Stimulated activated memory B cell treated with anti-CD40 and anti-IgM and Interleukin-4, amounts not matched to agents 10 μg/mL and 1 μg/mL and 100 μg/mL, for 72 hours (primary cell): ENCODE results near the gene DNA2.
"Not testable (repeated sequence)": the region's sequence is repeated elsewhere in the genome, so short reads cannot be mapped to it uniquely, and the experiment has no call there.

Experiments used
- ATAC-seq: fragments of 150-1000 bp; cut with Tn5 transposase; 2 replicates; pipeline ENCODE4 v1.10.0; 2021
- H3K27ac Mint-ChIP-seq: one replicate; pipeline ENCODE4 v1.8.0; 2022; ENCODE audit warnings: mild to moderate bottlenecking, mixed read lengths
- H3K27me3 Mint-ChIP-seq: one replicate; pipeline ENCODE4 v1.8.0; 2022; ENCODE audit warnings: mixed read lengths
- H3K36me3 Mint-ChIP-seq: one replicate; pipeline ENCODE4 v1.8.0; 2022; ENCODE audit warnings: mixed read lengths
- H3K4me1 Mint-ChIP-seq: one replicate; pipeline ENCODE4 v1.8.0; 2022; ENCODE audit warnings: mixed read lengths
- H3K4me3 Mint-ChIP-seq: one replicate; pipeline ENCODE4 v1.8.0; 2022; ENCODE audit warnings: mild to moderate bottlenecking, moderate library complexity, mixed read lengths
- H3K9me3 Mint-ChIP-seq: one replicate; pipeline ENCODE4 v1.8.0; 2022; ENCODE audit warnings: mixed read lengths

DNA2 gene

DNA sequence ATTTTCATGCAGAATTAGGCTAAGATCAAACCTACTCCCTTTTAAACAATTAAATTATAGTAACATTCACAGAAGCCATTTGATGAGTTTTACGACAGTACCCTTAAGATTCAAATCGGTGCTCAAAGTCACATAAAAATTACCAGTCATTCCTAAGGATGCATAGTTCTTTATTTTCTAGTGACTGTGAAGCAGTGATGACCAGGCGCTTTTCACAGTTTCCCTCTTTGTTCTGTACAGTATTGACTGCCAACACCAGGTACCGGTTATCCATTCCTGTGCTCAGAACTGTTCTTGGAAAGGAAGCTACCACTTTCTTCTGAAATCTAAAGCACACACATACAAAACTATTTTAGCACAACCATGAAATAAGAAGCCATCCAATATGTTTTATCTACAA lies 1.9 kb downstream of the DNA2 start:
- H3K4me3 Mint-ChIP-seq: no peak overlapping the region
- H3K27ac Mint-ChIP-seq: no peak overlapping the region
- H3K9me3 Mint-ChIP-seq: no peaks in the 10 kb centered on the region
- ATAC-seq: no peak
- H3K4me1 Mint-ChIP-seq: peaks cover 17% of the 10 kb centered on the region
- H3K36me3 Mint-ChIP-seq: peaks cover 5% of the 10 kb centered on the region
- H3K27me3 Mint-ChIP-seq: no peaks in the 10 kb centered on the region

DNA sequence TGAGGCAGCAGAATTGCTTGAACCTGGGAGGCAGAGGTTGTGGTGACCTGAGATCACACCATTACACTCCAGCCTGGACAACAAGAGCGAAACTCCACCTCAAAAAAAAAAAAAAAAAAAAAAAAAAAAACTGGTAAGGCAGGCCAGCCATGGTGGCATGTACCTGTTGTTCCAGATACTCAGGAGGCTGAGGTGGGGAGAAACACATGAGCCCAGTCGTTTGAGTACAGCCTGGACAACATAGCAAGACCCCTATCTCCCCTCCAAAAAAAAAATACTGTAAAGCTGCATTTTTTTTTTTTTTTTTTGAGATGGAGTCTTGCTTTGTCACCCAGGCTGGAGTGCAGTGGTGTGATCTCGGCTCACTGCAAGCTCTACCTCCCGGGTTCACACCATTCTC lies 7.0 kb downstream of the DNA2 start:
- not testable (repeated sequence) for H3K4me3 Mint-ChIP-seq, H3K27me3 Mint-ChIP-seq, H3K36me3 Mint-ChIP-seq, H3K4me1 Mint-ChIP-seq, ATAC-seq, H3K27ac Mint-ChIP-seq, H3K9me3 Mint-ChIP-seq

DNA sequence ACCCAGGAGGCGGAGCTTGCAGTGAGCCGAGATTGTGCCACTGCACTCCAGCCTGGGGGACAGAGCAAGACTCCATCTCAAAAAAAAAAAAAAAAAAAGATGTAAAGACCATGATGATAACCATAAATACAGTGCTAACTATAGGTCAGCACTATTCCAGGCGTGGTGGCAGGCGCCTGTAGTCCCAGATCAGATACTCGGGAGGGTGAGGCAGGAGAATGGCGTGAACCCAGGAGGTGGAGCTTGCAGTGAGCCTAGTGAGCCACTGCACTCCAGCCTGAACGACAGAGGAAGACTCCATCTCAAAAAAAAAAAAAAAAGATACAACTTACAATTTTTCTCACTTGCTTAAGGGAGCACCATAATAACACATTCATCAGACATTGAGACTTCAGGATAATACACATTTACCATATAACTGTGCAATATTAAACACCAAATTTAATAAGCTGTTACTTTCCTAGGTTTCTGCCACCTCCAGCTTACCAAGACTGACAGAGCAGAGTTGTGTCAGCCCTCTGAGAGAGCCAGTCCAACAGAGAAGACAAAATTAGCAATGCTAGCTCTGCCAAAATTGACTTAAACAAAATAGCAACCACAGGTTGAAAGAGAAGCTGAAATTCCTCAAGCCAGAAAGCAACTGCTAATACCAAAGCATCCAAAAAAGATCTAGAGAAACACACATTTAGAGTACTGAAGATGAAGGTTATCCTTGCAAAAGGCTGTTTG lies 8.2 kb downstream of the DNA2 start:
- Mint-ChIP-seq H3K9me3 (no peaks in the 10 kb centered on the region), H3K36me3 (peaks cover 12% of the 10 kb centered on the region), H3K4me1 (no peaks in the 10 kb centered on the region), H3K27me3 (no peaks in the 10 kb centered on the region), H3K4me3 (no peak overlapping the region), H3K27ac (no peak overlapping the region)
- ATAC-seq: no peak

DNA sequence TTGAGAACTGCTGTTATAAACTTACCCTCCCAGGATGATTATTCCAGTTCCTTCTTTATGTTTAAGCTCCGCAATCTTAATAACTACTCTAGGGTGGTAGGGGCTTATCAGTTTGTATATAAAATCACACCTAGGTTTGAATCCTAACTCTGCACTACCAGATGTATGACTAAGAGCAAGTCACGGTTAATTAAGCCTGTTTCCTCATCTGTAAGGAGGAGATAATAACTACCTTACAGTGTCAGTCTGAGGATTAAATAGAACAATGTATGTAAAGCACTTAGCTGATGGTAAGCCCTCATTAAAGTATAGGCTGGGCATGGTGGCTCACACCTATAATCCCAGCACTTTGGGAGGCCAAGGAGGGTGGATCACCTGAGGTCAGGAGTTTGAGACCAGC lies 9.2 kb downstream of the DNA2 start:
- H3K9me3 Mint-ChIP-seq: no peaks in the 10 kb centered on the region
- H3K27ac Mint-ChIP-seq: no peak overlapping the region
- H3K4me1 Mint-ChIP-seq: no peaks in the 10 kb centered on the region
- H3K4me3 Mint-ChIP-seq: no peak overlapping the region
- H3K36me3 Mint-ChIP-seq: peaks cover 15% of the 10 kb centered on the region
- ATAC-seq: no peak
- H3K27me3 Mint-ChIP-seq: no peaks in the 10 kb centered on the region

DNA sequence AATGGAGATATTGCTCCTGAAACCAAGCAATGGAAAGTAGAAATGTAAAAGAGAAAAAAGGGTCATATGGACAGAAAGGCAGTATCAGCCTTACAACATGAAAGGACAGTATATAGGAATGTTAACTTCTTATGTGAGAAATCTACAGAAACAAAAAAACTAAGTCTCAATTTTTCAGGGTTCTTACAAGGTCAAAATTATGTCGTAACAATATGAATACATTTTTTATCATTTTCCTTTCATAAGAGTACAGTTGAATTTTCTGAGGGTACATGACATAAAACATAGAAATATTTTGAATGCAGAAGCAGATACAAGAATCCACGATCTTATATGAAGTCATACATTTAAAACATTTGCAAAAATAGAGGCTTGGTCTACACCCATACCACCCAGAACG lies 10.7 kb downstream of the DNA2 start:
- ATAC-seq: no peak
- no peaks in the 10 kb centered on the region for H3K4me1 Mint-ChIP-seq
- H3K27ac Mint-ChIP-seq: no peak overlapping the region
- no peaks in the 10 kb centered on the region for H3K9me3 Mint-ChIP-seq
- H3K27me3 Mint-ChIP-seq: no peaks in the 10 kb centered on the region
- no peak overlapping the region for H3K4me3 Mint-ChIP-seq
- peaks cover 23% of the 10 kb centered on the region for H3K36me3 Mint-ChIP-seq

DNA sequence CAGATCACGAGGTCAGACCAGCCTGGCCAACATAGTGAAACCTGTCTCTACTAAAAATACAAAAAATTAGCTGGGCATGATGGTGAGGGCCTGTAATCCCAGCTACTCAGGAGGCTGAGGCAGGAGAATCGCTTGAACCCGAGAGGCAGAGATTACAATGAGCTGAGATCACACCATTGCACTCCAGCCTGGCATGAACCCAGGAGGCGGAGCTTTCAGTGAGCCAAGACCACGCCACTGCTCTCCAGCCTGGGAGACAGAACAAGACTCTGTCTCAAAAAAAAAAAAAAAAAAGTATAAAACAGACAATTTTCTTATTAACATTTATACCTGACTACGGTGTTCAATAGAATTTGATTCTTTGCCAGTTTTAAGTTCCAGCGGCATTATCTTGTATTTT lies 22.1 kb downstream of the DNA2 start:
- H3K27ac Mint-ChIP-seq, H3K4me3 Mint-ChIP-seq, H3K4me1 Mint-ChIP-seq, H3K9me3 Mint-ChIP-seq, H3K27me3 Mint-ChIP-seq, ATAC-seq: not testable (repeated sequence)
- peaks cover 21% of the 10 kb centered on the region for H3K36me3 Mint-ChIP-seq

DNA sequence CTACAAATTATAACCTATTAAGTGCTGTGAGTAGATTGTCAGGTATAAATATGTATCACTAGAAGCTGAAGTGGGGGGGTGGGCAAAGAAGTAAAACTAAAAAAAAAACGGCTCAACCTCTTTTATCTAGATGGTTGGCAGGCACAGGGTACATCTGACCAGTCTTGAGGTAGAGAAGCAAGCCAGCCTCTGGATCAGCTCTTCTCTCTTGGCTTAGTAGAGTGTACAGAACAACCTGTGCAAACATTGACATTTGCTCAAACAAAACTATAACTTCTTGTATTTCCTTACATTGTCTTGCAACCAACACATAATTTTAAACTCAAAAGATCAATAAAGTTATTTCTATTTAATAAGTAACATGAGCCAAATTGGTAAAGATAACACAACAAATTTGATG lies 25.6 kb downstream of the DNA2 start:
- Mint-ChIP-seq H3K27me3 (no peaks in the 10 kb centered on the region), H3K36me3 (peaks cover 14% of the 10 kb centered on the region), H3K4me3 (no peak overlapping the region), H3K9me3 (no peaks in the 10 kb centered on the region), H3K27ac (no peak overlapping the region), H3K4me1 (no peaks in the 10 kb centered on the region)
- ATAC-seq: no peak

DNA sequence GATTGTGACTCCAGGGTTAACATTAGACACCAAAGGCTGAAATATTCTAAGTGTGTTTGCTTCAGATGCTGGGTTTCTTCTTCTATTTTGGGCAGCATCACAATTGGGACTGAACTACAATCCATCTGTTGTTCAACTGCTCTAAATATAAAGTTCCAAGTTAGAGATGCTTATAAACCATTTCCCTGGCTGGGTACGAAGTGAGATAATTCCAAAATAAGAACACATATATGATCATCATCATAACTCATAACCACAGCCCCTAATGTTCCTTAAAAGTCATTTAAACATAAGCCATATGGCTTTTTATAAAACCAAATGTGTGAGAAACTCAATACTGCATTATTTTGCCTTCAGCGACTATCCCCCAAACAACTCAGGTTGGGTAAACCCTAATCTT lies 28.8 kb downstream of the DNA2 start:
- Mint-ChIP-seq H3K27ac (no peak overlapping the region), H3K9me3 (no peaks in the 10 kb centered on the region), H3K4me1 (no peaks in the 10 kb centered on the region), H3K27me3 (no peaks in the 10 kb centered on the region), H3K36me3 (peaks cover 7% of the 10 kb centered on the region), H3K4me3 (no peak overlapping the region)
- no peak for ATAC-seq

DNA sequence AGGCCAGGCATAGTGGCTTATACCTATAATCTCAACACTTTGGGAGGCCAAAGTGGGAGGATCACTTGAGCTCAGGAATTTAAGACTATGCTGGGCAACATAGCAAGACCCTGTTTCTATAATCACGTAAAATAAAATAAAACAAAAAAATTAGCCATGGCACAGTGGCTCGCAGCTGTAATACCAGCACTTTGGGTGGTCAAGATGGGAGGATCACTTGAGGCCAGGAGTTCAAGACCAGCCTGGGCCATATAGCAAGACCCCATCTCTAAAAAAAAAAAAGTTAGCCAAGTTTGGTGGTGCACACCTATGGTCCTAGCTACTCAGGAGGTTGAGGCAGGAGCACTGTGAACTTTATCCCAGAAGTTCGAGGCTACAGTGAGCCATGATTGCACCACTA lies 30.9 kb downstream of the DNA2 start:
- no peaks in the 10 kb centered on the region for H3K4me1 Mint-ChIP-seq
- H3K27ac Mint-ChIP-seq: no peak overlapping the region
- no peaks in the 10 kb centered on the region for H3K27me3 Mint-ChIP-seq
- no peaks in the 10 kb centered on the region for H3K9me3 Mint-ChIP-seq
- no peak overlapping the region for H3K4me3 Mint-ChIP-seq
- peaks cover 7% of the 10 kb centered on the region for H3K36me3 Mint-ChIP-seq
- ATAC-seq: no peak

DNA sequence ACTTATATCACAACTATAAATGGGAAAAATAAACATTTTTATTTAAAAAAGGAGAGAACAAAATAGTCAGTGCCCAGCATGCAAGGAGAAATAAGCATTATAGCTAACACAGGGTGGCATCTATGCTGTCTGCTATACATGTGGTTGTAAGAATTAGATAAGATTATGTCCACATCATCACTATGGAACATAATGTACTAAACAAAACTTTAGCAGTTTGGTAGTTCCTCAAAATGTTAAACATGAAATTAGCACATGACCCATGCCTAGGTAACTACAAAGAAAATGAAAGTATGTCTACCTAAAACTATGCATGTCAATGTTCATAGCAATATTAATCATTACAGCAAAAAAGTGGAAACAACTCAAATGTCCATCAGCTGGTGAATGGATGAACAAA lies 36.0 kb downstream of the DNA2 start:
- ATAC-seq: no peak
- Mint-ChIP-seq H3K9me3 (no peaks in the 10 kb centered on the region), H3K36me3 (peaks cover 7% of the 10 kb centered on the region), H3K27me3 (no peaks in the 10 kb centered on the region), H3K4me3 (no peak overlapping the region), H3K27ac (no peak overlapping the region), H3K4me1 (no peaks in the 10 kb centered on the region)

DNA sequence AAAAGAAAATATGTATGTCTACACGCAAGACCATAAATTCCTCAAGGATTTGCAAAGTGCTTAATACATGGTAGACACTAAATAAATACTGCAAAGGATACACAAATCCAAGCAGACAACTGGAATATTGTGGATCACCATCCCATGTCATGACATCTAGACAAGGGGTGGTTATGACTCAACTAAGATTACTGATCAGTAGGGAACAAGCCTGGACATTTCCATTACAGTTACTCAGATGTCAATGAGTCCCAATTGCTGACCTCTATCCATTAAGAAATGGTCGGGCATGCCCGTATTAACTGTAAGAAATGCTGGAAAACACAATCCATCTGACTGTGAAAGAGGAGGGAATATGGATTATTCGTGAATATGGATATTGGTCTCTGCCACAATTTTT lies 37.1 kb downstream of the DNA2 start:
- H3K27me3 Mint-ChIP-seq: no peaks in the 10 kb centered on the region
- H3K9me3 Mint-ChIP-seq: no peaks in the 10 kb centered on the region
- no peak overlapping the region for H3K4me3 Mint-ChIP-seq
- no peak for ATAC-seq
- no peaks in the 10 kb centered on the region for H3K4me1 Mint-ChIP-seq
- peaks cover 7% of the 10 kb centered on the region for H3K36me3 Mint-ChIP-seq
- H3K27ac Mint-ChIP-seq: no peak overlapping the region

DNA sequence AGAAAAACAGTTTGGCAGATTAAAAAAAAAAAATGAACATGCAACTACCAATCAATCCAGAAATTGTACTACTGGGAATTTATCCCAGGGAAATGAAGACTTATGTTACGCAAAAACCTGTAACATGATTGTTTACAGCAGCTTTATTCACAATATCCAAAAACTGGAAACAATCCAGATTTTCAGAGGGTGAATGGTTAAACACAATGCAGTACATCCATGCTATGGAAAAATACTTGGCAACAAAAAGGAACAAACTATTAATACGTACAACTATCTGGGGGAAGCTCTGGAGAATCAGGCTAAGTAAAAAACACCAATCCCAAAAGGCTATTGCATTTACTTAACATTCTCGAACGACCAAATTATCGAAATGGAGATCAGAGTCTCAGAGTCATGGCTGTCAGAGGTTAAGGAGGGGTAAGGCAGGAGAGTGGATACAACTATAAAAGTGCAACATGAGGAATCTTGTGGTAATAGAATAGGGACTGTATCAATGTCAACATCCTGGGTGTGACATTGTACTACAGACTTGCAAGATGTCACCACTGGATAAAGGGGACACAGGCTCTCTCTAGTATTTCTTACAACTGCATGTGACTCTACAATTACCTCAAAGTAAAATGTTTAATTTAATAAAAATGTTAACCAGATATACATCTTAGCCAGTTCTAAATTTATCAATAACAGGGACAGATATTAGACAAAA lies 43.2 kb downstream of the DNA2 start:
- H3K4me3 Mint-ChIP-seq: no peak overlapping the region
- no peak overlapping the region for H3K27ac Mint-ChIP-seq
- no peaks in the 10 kb centered on the region for H3K9me3 Mint-ChIP-seq
- H3K36me3 Mint-ChIP-seq: peaks cover 5% of the 10 kb centered on the region
- H3K27me3 Mint-ChIP-seq: no peaks in the 10 kb centered on the region
- ATAC-seq: no peak
- no peaks in the 10 kb centered on the region for H3K4me1 Mint-ChIP-seq

DNA sequence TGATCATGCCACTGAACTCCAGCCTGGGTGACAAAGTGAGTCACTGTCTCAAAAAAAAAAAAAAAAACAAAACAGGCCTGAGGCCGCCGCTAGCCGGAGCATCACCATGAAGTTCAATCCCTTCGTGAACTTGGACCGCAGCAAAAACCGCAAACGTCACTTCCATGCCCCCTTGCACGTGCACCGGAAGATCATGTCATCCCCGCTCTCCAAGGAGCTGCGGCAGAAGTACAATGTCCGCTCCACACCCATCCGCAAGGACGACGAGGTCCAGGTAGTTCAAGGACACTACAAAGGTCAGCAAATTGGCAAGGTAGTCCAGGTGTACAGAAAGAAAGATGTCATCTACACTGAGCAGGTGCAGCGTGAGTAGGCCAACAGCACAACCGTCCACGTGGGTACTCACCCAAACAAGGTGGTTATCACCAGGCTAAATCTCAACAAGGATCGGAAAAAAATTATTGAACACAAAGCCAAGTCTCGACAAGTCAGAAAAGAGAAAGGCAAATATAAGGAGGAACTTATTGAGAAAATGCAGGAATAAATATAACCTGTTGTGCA lies 47.2 kb downstream of the DNA2 start:
- no peak for ATAC-seq
- H3K36me3 Mint-ChIP-seq: peaks cover 12% of the 10 kb centered on the region

DNA sequence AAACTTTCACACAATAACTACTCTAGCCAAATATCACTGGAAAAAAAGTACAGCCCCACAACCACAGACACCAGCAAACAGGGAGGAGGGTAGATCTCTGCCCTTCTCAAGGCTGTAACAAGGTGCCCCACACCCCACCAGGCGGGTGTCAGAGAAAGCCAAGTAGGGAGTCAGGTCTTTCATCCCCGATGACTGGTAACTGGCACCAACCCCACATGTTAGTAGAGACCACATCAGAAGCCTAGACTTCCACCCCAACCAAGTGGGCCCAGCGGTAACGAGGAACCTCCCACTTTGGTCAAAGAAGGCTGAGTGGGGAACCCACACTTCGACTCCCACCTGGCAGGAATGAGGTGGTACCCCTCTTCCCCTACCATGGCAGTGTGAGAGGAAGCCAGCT lies 48.3 kb downstream of the DNA2 start:
- Mint-ChIP-seq H3K4me1 (no peaks in the 10 kb centered on the region), H3K27me3 (no peaks in the 10 kb centered on the region), H3K4me3 (no peak overlapping the region), H3K9me3 (no peaks in the 10 kb centered on the region), H3K36me3 (peaks cover 12% of the 10 kb centered on the region), H3K27ac (no peak overlapping the region)
- ATAC-seq: no peak

More for the DNA sequence above, 47.2 kb downstream of the DNA2 start:
- Mint-ChIP-seq H3K27ac (no peak overlapping the region), H3K27me3 (no peaks in the 10 kb centered on the region), H3K4me3 (no peak overlapping the region), H3K9me3 (no peaks in the 10 kb centered on the region), H3K4me1 (no peaks in the 10 kb centered on the region)

DNA sequence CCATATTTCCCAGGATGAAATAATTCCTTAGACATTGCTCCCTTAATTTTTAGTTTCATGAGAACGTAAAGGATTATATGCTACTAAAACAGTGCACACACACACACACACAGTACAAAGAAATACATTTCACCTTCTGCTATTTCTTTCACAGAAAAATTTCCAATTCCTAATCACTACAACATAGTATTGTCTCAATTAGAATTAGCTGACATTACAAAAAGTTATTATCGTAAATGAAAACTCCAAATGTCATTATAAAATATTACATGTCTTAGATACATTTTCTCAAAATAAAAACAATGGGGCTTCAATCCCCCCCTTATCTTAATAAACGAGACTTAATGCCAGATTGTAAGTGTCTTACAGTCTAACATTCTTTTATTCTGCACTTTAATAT lies 52.4 kb downstream of the DNA2 start:
- H3K36me3 Mint-ChIP-seq: peaks cover 14% of the 10 kb centered on the region

DNA sequence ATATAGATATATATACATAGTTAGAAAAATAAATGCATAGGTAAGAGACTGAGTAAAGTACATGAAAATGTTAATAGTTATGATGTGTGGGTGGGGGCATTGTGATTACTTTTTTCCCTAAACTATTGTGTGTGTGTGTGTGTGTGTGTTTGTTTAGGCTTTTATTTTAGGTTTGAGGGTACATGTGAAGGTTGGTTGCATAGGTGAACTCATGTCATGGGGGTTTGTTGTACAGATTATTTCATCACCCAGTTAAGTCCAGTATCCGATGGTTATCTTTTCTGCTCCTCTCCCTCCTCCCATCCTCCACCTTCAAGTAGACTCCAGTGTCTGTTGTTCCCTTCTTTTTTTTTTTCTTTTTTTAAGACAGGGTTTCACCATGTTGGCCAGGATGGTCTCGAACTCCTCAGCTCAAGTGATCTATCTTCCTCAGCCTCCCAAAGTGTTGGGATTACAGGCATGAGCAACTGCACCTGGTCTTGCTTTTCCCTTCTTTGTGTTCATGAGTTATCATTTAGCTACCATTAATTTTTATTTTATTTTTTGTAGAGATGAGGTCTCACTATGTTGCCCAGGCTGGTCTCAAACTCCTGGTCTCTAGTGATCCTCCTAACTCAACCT lies 62.8 kb downstream of the DNA2 start:
- Mint-ChIP-seq H3K27me3 (no peaks in the 10 kb centered on the region), H3K36me3 (no peaks in the 10 kb centered on the region), H3K9me3 (no peaks in the 10 kb centered on the region), H3K4me3 (no peak overlapping the region), H3K4me1 (peaks cover 15% of the 10 kb centered on the region), H3K27ac (no peak overlapping the region)
- no peak for ATAC-seq

More for the DNA sequence above, 52.4 kb downstream of the DNA2 start:
- no peak overlapping the region for H3K4me3 Mint-ChIP-seq
- no peaks in the 10 kb centered on the region for H3K27me3 Mint-ChIP-seq
- no peak for ATAC-seq
- H3K4me1 Mint-ChIP-seq: no peaks in the 10 kb centered on the region
- H3K9me3 Mint-ChIP-seq: no peaks in the 10 kb centered on the region
- H3K27ac Mint-ChIP-seq: no peak overlapping the region
